Stimulated activated CD8-positive, alpha-beta memory T cell treated with anti-CD3 and anti-CD28 coated beads, Interleukin-4, amount 100 ng/mL, for 1 hour (primary cell): ENCODE results near the gene MAN2A1.

Experiments
- DNase-seq, 2 donors: peaks; one replicate each; pipeline ENCODE4 v3.0.0-alpha.2; 2020; ENCODE audit warnings: low read depth in 2 of 2, low spot score in 1 of 2

MAN2A1 gene

DNA sequence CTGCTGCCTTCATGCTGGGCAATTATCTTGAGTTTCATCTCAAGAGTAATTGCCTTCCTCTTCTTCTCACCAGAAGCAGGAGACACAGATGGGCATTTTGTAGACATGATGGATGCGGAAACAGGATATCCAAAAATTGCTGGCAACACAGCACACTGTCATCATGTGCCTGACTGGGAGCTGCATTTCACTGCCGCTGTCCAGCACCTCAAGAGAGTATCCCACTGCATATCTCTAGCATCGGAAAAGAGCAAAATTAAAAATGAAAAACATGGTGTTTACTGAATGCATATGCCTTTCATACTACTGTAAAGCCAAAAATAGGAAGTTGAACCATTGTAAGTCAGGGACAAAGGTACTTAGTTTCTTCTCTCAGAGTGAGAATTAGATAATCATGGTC is 210.7 kb downstream of the MAN2A1 start:
- no peak for DNase-seq

DNA sequence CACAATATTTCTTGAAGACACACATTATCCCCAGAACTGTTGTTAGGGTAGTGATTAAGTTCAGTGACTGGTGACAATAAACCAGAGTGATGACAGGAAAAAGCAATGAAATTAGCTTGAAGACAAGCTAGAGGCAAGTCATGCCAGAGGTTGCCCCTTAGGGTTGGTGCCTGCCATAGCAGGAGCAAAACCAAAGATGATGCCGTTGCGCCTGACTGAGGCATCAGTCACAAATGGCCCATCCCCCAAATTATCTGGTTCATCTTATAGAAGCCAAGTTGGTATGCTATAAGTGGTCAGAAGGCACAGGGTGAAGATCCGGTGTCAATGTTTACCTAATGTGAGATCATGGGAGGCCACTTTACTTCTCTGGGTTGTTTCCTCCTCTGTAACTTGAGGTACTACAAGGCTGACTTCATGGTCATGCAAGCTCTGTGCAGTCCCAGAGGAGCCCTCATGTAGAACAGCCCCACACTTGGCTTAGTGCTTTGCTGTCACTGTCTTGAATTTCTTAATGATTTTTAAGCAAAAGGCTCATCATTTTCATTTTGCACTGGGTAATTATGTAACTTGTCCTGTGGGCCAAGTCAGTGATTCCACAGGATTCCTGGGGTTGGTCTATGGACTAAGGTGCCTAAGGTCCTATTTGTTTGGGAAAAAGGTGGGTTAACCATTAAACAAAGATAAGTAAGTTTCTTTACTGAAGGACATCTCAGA is 211.3 kb downstream of the MAN2A1 start:
- no peak for DNase-seq

DNA sequence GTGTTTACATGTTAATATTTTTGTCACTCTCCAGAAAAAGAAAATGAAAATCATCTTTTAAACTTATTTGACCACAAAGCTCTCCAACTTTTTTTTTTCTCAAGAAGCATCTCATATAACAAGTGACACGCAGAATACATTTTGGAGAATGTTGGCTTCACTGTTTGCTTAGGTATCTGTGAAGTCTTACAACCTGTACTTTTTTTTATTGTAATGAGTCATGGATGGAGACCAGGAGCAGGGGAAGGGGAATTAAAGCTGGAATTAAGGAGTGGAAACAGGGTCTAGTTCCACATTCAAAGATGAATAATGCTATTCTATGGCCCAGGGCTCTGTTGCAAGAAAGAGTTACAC is 211.9 kb downstream of the MAN2A1 start:
- no peak for DNase-seq

DNA sequence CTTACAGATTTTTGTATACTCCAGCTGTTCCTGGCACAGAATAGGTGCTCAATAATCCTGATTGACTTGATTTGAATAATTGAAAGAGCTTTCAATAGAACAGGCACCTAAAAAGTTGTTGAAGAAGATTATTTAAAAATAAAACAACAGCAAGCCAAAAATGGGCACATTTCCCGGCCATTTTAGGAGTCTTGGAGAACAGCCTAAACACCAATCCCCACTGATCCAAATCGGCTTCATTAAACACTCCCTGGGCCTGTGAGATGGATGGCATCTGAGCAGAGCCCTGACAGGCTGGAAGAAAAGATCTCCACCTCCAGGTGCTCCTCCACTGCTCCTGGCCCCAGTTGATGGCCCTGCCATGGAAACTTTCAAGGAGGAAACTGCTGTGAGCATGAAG is 213.3 kb downstream of the MAN2A1 start:
- no peak for DNase-seq

DNA sequence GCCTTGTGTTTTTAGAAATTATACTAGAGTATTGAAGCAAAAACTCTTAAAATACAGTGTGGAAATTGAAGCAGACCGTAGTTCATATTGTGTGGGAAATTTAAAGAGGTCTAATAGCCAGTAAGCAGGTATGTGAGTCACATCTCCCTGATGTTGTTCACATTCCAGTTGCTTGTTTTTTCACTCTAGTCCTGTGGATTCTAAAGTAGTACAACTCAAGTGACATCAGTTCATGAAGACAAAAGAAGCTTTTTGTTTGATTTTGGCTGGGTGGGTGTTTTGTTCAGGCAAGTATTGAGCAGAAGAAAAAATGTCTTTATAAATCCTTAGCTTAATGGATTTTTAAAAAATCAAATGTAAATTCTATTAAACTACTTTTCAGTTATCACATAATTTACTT is 216.2 kb downstream of the MAN2A1 start:
- no peak for DNase-seq

DNA sequence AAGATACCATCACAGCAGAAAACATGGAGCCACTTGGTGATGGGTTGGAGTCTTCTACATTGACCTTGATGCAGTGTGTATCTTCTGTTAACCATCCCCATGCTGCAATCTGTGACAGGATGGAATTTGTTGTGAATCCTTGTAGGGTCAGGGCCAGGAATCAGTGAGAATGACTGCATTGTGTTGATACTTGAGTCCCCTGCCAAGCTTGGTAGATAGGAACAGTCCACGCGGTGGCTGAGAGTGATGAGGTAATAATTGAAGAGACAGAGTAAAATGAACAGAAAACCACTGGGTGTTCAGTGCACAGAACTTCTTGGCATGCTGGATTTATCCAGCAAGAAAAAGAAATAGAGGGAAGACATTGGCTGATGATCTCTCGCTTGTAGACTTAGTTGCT is 217.5 kb downstream of the MAN2A1 start:
- DNase-seq: no peak

DNA sequence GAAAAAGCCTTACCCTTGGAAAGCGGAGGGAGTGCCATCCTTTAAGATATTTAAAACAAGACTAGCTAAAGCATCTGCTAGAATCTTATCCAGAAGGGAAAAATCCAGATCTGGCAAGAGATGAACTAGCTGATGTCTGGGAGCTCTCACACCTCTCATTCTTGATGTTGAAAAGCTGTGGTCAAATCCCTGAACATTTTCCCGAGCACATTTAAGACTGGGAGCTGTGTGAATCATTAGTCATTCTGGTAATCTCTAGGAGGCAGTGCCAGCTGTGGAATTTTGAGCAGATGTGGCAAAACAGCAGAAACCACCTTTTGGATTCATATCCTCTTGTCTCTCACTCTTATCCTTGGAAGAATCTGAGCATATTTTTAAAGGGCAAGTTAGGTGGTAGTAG is 218.0 kb downstream of the MAN2A1 start:
- DNase-seq: no peak

DNA sequence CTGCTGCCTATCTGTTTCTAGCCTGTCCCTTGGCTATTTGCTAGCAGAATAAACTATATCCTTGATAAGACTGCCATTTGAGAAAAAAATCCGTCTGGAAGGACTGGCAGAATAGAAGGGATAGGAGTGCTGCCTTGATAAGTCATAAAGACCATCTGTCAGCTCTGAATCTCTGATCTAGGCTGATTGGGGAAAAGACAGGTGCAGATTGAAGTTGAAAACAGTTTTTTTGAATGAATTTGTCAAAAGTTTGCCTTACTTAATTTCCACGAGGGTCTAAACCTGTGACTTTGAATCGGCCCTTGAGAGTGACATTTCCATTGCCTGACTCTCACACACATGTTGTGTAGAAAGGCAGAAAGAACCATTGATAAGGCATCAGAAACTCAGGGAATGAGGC is 218.6 kb downstream of the MAN2A1 start:
- DNase-seq: no peak

DNA sequence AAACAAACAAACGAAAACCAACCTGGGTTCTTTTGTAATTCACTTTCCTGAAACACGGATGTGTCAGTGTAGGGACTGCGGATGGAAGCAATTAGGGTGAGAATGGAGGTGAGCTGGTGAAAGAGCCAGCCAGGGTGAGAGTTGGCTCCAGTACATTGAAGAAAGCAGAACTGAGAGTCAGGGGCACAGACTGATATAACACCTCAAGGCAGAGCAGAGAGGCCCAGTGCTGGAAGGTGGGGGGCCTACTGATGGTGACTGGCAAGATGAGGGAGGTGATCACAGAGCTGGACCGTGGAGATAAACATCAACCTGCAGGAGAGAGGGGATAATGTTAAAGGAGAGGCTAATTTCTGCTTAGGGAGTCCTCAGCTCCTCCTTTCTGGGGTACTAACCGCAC is 221.1 kb downstream of the MAN2A1 start:
- no peak for DNase-seq

DNA sequence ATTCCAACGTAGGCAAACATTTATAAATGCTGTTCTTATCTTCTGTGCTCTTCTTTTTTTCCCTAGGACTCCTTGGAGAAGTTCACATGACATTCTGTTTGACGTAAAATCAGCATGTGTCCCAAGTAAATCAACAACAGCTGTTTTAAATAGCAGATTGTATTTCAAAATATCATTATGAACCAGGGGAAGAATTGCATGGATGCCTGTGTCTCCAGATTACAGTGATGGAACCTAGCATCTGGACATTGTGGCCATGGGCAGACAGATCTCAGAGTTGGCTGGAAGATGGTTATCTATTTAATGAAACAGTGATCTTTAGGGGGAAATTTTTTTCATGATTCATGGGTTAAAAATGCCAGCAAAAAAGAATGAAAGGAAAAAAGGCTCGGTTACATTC is 222.0 kb downstream of the MAN2A1 start:
- DNase-seq: no peak

DNA sequence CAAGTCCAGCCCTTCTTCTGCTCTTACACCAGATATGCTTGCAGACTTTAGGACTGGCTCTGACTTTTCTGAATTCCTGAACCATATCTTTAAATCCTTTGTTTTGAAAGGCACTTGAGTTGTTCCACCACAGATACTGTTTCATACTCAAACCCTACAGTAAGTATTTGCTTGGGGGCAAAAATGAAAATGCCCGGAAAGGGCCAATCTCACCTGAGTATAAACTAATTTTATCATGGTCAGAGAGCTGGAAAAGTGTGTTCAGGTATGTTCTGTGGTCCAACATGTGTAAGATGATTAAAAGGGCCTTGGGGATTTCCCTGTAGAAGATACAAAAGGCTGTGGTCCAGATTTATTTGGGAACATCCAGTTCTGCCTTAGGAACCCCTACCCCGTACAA is 225.2 kb downstream of the MAN2A1 start:
- DNase-seq: no peak

DNA sequence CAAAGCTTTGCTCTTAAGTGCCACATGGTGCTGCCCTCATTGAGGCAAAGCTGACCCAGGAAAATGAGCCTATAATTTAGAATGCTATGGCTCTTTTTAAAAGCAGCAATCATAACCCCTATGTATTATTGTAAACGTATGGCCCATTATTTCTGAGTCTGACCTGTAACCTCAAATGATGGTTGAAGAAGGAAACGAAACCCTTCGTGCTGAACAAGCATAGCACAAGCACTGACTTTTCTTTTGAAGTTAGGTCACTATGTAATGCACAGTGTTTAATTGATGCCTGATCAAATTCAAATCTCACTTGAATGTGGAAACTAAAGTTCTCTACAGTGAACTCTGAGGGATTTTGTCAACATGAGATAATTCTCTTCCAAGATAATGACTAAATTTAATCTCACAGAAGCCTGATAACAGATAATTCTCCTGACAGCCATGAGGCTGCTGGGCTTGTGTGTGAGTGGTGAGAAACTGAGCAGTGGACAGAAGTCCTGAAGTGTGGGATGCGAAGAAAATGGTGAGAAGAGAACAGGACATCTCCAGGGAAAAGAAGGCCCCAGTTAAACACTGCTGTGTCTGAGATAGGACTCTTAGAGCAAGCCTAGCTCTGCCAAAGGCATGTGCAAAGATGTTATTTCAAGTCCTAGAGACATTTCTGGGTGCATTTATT is 226.9 kb downstream of the MAN2A1 start:
- no peak for DNase-seq
